ENCODE measurements around the gene P2RX1.
A peak's percentile ranks its signal among the peaks of the same experiment; 100 is the strongest.

P2RX1 gene

DNA sequence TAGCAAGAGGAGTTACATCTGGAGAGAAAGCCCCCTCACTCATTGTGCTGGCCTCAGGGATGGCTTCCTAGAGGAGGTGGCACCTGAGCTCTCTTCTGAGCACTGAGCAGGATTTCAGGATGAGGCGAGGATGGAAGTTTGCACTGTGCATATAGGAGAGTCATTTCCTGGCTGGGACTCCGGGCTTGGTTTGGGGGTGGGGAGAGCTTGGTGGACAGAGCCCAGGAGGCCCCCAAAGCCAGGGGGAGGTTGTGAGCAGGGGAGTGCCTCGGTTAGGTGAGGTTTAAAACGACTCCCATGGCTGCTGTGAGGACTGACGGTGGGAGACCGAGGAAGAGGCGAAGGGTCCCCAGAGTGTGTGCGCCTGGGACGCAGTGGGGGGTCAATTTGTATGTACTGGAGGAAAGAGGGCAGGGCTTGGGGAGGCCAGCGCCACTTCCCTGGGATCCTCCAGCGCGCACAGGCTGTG is 24.6 kb downstream of the P2RX1 start:
- Histone ChIP-seq H3K9ac (ENCODE audit: low read length) (no peak overlapping the region), H3K27ac (ENCODE audit: low read length) (no peak overlapping the region), H3K4me2 (ENCODE audit: low read depth, low read length) (peak overlapping the region; percentile 97; the same call in 1 of the 2 replicates), H3K79me2 (ENCODE audit: low read length) (no peaks in the 10 kb centered on the region), H4K20me1 (ENCODE audit: insufficient read depth, low read length) (no peaks in the 10 kb centered on the region), H3K4me1 (ENCODE audit: low read length) (peaks cover 7% of the 10 kb centered on the region), H2AFZ (ENCODE audit: low read length) (no peak overlapping the region; the same call in 1 of the 2 replicates), H3K9me3 (replicated peaks; ENCODE audit: insufficient read depth, low read length) (no peaks in the 10 kb centered on the region), H3K4me3 (ENCODE audit: low read length) (no peak overlapping the region; the same call in 1 of the 2 replicates), H3F3A (ENCODE audit: insufficient read depth, low read length) (no peaks in the 10 kb centered on the region), H3K9me2 (replicated peaks; ENCODE audit: insufficient read depth, low read length) (no peaks in the 10 kb centered on the region), H3K27me3 (replicated peaks; ENCODE audit: insufficient read depth, low read length) (no peaks in the 10 kb centered on the region; the same call in 1 of the 2 replicates), H3K36me3 (replicated peaks; ENCODE audit: insufficient read depth, low read length) (no peaks in the 10 kb centered on the region)
- DNase-seq, result no peak
- TF ChIP-seq EZH2 (optimal IDR thresholded peaks at IDR 0.05; ENCODE audit: low read depth, low read length) (no peak), EZH2phosphoT487 (IDR thresholded peaks at IDR 0.05; ENCODE audit: low read length) (no peak)
- TF ChIP-seq, protein P1, sequence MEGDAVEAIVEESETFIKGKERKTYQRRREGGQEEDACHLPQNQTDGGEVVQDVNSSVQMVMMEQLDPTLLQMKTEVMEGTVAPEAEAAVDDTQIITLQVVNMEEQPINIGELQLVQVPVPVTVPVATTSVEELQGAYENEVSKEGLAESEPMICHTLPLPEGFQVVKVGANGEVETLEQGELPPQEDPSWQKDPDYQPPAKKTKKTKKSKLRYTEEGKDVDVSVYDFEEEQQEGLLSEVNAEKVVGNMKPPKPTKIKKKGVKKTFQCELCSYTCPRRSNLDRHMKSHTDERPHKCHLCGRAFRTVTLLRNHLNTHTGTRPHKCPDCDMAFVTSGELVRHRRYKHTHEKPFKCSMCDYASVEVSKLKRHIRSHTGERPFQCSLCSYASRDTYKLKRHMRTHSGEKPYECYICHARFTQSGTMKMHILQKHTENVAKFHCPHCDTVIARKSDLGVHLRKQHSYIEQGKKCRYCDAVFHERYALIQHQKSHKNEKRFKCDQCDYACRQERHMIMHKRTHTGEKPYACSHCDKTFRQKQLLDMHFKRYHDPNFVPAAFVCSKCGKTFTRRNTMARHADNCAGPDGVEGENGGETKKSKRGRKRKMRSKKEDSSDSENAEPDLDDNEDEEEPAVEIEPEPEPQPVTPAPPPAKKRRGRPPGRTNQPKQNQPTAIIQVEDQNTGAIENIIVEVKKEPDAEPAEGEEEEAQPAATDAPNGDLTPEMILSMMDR (IDR thresholded peaks at IDR 0.05; ENCODE audit: low read length), result no peak

DNA sequence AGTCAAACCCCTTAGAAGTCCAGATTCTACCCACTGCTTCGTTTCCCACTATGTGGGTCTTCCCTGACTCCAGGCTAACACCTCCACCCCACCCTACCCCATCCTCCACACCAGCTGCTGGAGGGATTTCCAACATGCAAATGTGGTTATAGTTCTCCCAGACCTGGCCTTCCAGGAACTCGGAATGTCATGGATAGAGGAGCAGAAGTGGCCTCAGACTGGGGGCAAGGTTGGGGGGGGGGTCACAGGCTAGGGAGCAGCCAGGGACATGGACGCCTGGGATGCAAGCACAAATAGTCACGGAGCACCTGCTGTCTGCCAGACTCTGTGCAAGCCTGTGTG is 25.4 kb downstream of the P2RX1 start:
- no peak overlapping the region for H3K4me3 ChIP-seq (ENCODE audit: low read length)
- H3K36me3 ChIP-seq (replicated peaks; ENCODE audit: insufficient read depth, low read length), result no peaks in the 10 kb centered on the region
- H3K9me2 ChIP-seq (replicated peaks; ENCODE audit: insufficient read depth, low read length), result no peaks in the 10 kb centered on the region
- no peaks in the 10 kb centered on the region for H3F3A ChIP-seq (ENCODE audit: insufficient read depth, low read length)
- no peaks in the 10 kb centered on the region for H3K9me3 ChIP-seq (replicated peaks; ENCODE audit: insufficient read depth, low read length)
- no peak for DNase-seq
- no peak overlapping the region for H3K27ac ChIP-seq (ENCODE audit: low read length)
- H4K20me1 ChIP-seq (ENCODE audit: insufficient read depth, low read length), result no peaks in the 10 kb centered on the region
- no peak overlapping the region for H3K9ac ChIP-seq (ENCODE audit: low read length)
- no peaks in the 10 kb centered on the region for H3K79me2 ChIP-seq (ENCODE audit: low read length)
- no peak overlapping the region for H2AFZ ChIP-seq (ENCODE audit: low read length)
- H3K4me2 ChIP-seq (ENCODE audit: low read depth, low read length), result no peak overlapping the region
- H3K4me1 ChIP-seq (ENCODE audit: low read length), result peaks cover 7% of the 10 kb centered on the region
- no peak for TF ChIP-seq EZH2phosphoT487 (IDR thresholded peaks at IDR 0.05; ENCODE audit: low read length)
- TF ChIP-seq, protein P1 (IDR thresholded peaks at IDR 0.05; ENCODE audit: low read length), result no peak
- TF ChIP-seq EZH2 (optimal IDR thresholded peaks at IDR 0.05; ENCODE audit: low read depth, low read length), result no peak
- no peaks in the 10 kb centered on the region; the same call in 1 of the 2 replicates for H3K27me3 ChIP-seq (replicated peaks; ENCODE audit: insufficient read depth, low read length)

DNA sequence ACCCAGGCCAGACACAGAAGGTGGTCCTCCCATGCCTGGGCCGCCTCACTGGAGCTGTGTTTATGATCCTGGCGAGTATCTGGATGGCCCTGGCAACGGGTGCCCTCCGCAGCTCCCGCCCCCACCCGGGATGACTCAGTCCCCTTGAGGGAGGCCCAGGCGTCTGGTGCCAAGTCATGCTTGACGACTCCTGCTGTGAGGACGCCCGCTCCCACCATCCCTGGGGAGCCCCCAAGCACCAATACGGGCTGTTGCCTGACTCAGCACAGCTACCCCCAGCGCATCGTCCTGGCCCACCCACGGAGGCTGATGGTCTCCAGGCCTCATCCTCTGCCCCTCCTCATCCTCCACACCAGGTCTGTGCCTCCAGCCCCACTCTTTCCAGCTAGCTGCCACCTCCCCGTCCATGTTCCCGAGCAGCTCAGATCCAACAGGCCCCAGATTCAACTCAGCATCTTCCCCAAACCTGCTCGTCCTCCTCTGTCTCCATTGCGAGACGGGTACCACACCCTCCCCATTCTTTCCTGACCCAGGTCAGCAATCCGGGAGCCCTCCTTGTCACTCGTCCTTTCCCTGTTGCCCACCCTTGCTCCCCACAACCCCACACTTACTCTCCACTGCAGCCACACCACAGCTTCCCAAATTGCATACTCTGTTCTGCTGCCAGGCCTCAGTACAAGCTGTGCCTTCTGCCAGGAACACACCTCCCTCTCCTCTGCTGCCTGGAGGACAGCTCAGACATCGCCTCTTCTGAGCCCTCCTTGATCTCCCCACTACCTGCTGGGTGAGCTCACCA is 26.0 kb downstream of the P2RX1 start:
- no peak overlapping the region for H3K27ac ChIP-seq (ENCODE audit: low read length)

More for the DNA sequence above, 26.0 kb downstream of the P2RX1 start:
- no peak overlapping the region for H2AFZ ChIP-seq (ENCODE audit: low read length)
- H3K4me3 ChIP-seq (ENCODE audit: low read length), result no peak overlapping the region
- H3K9me2 ChIP-seq (replicated peaks; ENCODE audit: insufficient read depth, low read length), result no peaks in the 10 kb centered on the region
- no peaks in the 10 kb centered on the region for H3K79me2 ChIP-seq (ENCODE audit: low read length)
- peaks cover 7% of the 10 kb centered on the region for H3K4me1 ChIP-seq (ENCODE audit: low read length)
- no peaks in the 10 kb centered on the region for H4K20me1 ChIP-seq (ENCODE audit: insufficient read depth, low read length)
- no peak overlapping the region for H3K4me2 ChIP-seq (ENCODE audit: low read depth, low read length)
- H3K9me3 ChIP-seq (replicated peaks; ENCODE audit: insufficient read depth, low read length), result no peaks in the 10 kb centered on the region
- H3K36me3 ChIP-seq (replicated peaks; ENCODE audit: insufficient read depth, low read length), result no peaks in the 10 kb centered on the region
- H3K27me3 ChIP-seq (replicated peaks; ENCODE audit: insufficient read depth, low read length), result no peaks in the 10 kb centered on the region; the same call in 1 of the 2 replicates
- H3K9ac ChIP-seq (ENCODE audit: low read length), result no peak overlapping the region
- DNase-seq, result no peak
- no peaks in the 10 kb centered on the region for H3F3A ChIP-seq (ENCODE audit: insufficient read depth, low read length)
- TF ChIP-seq EZH2phosphoT487 (IDR thresholded peaks at IDR 0.05; ENCODE audit: low read length) (no peak), EZH2 (optimal IDR thresholded peaks at IDR 0.05; ENCODE audit: low read depth, low read length) (no peak)
- TF ChIP-seq, protein P1 (IDR thresholded peaks at IDR 0.05; ENCODE audit: low read length), result no peak

Measured in MM.1S (cell line).